ENCODE measurements around the gene ARID1B. TPM values are rescaled to one million over a fixed set of nuclear protein-coding genes. Genes with fewer than 3 reads are reported as not detected.

ARID1B gene
- total RNA-seq, 2 experiments from 2014 or later, result 36.9 to 38.9 TPM

- intact Hi-C loops (cut with micrococcal nuclease), result no loop called here
- Mint-ChIP-seq H3K27me3 (no peaks in the 10 kb centered on the region), H3K9me3 (no peaks in the 10 kb centered on the region), H3K36me3 (ENCODE audit: low read depth) (peaks cover 5% of the 10 kb centered on the region), H3K27ac (no peak overlapping the region), H3K4me3 (no peak overlapping the region), H3K4me1 (ENCODE audit: low read depth) (peaks cover 5% of the 10 kb centered on the region)
- ChIA-PET CTCF (no interaction called here), POLR2A (no interaction called here)
- DNase-seq, result no peak
- no peak for TF ChIP-seq CTCF (IDR thresholded peaks at IDR 0.05)
- ATAC-seq, result no peak
Observed at GRCh38 chr6:157196391-157196790, 419.2 kb downstream of the ARID1B start.

- Mint-ChIP-seq H3K4me1 (ENCODE audit: low read depth) (peaks cover 5% of the 10 kb centered on the region), H3K27ac (no peak overlapping the region), H3K4me3 (no peak overlapping the region), H3K36me3 (ENCODE audit: low read depth) (peaks cover 3% of the 10 kb centered on the region), H3K9me3 (no peaks in the 10 kb centered on the region), H3K27me3 (no peaks in the 10 kb centered on the region)
- ChIA-PET CTCF (interaction anchor here (1.4 kb wide), 1 partner anchor 164 kb away, joined by 4 read pairs; no protein-coding TSS in a partner anchor), POLR2A (no interaction called here)
- TF ChIP-seq CTCF (IDR thresholded peaks at IDR 0.05), result no peak
- intact Hi-C loops (cut with micrococcal nuclease), result no loop called here
- no peak for ATAC-seq
- no peak for DNase-seq
Observed at GRCh38 chr6:157198425-157199279, 421.5 kb downstream of the ARID1B start.

GRCh38 chr6:157200117-157200516 lies 422.9 kb downstream of the ARID1B start:
- TF ChIP-seq CTCF (IDR thresholded peaks at IDR 0.05), result no peak
- intact Hi-C loops (cut with micrococcal nuclease), result no loop called here
- H3K36me3 Mint-ChIP-seq (ENCODE audit: low read depth), result peaks cover 6% of the 10 kb centered on the region
- DNase-seq (no peak), ATAC-seq (no peak)
- H3K9me3 Mint-ChIP-seq, result no peaks in the 10 kb centered on the region
- peak overlapping the region; percentile 26 for H3K27ac Mint-ChIP-seq
- no peaks in the 10 kb centered on the region for H3K4me1 Mint-ChIP-seq (ENCODE audit: low read depth)
- CTCF ChIA-PET, result no interaction called here
- H3K4me3 Mint-ChIP-seq, result no peak overlapping the region
- POLR2A ChIA-PET, result no interaction called here
- no peaks in the 10 kb centered on the region for H3K27me3 Mint-ChIP-seq

- TF ChIP-seq CTCF (IDR thresholded peaks at IDR 0.05), result no peak
- Mint-ChIP-seq H3K9me3 (no peaks in the 10 kb centered on the region), H3K27ac (no peak overlapping the region), H3K27me3 (no peaks in the 10 kb centered on the region), H3K4me1 (ENCODE audit: low read depth) (no peaks in the 10 kb centered on the region), H3K36me3 (ENCODE audit: low read depth) (peaks cover 7% of the 10 kb centered on the region), H3K4me3 (no peak overlapping the region)
- ChIA-PET CTCF (no interaction called here), POLR2A (no interaction called here)
- no peak for ATAC-seq
- no peak for DNase-seq
- intact Hi-C loops (cut with micrococcal nuclease), result no loop called here
Observed at GRCh38 chr6:157200611-157201010, 423.4 kb downstream of the ARID1B start.

GRCh38 chr6:157201083-157201482 lies 423.9 kb downstream of the ARID1B start:
- no peak for TF ChIP-seq CTCF (IDR thresholded peaks at IDR 0.05)
- Mint-ChIP-seq H3K4me1 (ENCODE audit: low read depth) (no peaks in the 10 kb centered on the region), H3K9me3 (no peaks in the 10 kb centered on the region), H3K36me3 (ENCODE audit: low read depth) (peaks cover 11% of the 10 kb centered on the region), H3K27me3 (no peaks in the 10 kb centered on the region), H3K27ac (no peak overlapping the region), H3K4me3 (no peak overlapping the region)
- no peak for DNase-seq
- intact Hi-C loops (cut with micrococcal nuclease), result no loop called here
- ATAC-seq, result no peak
- POLR2A ChIA-PET, result no interaction called here
- CTCF ChIA-PET, result no interaction called here

Data from activated CD8-positive, alpha-beta T cell treated with anti-CD3 and anti-CD28 coated beads for 36 hours (primary cell).